Lower lobe of right lung (tissue), 2 donors: ENCODE measurements around the gene RENBP. TPM values are rescaled to one million over a fixed set of nuclear protein-coding genes. Genes with fewer than 3 reads are reported as not detected.

Experiments used
- ATAC-seq, 2 donors: fragments of 200-7000 bp; cut with Tn5 transposase; one replicate each; pipeline ENCODE4 v1.9.1; 2020 to 2022; ENCODE audit warnings: mild to moderate bottlenecking in 2 of 2, moderate library complexity in 2 of 2
- DNase-seq: peaks from one replicate; pipeline ENCODE4 v3.0.0-alpha.2; 2020
- H3K27ac ChIP-seq: fragments of 200-600 bp; one replicate; pipeline ENCODE4 v1.8.0; 2022
- H3K27me3 ChIP-seq: fragments of 200-600 bp; one replicate; pipeline ENCODE4 v1.8.0; 2022; ENCODE audit warnings: low read depth
- H3K36me3 ChIP-seq: fragments of 200-600 bp; one replicate; pipeline ENCODE4 v1.8.0; 2022; ENCODE audit warnings: mild to moderate bottlenecking
- H3K4me1 ChIP-seq: fragments of 200-600 bp; one replicate; pipeline ENCODE4 v1.8.0; 2022
- H3K4me3 ChIP-seq: fragments of 200-600 bp; one replicate; pipeline ENCODE4 v1.8.0; 2022; ENCODE audit warnings: mild to moderate bottlenecking
- H3K9me3 ChIP-seq: fragments of 200-600 bp; one replicate; pipeline ENCODE4 v1.8.0; 2022
- CTCF ChIP-seq: fragments of 200-600 bp; IDR thresholded peaks from one replicate; pipeline ENCODE4 v1.8.0; 2022; ENCODE audit warnings: antibody characterized with exemption, mild to moderate bottlenecking
- intact Hi-C: fragments of 100-400 bp; cut with DNase I; formaldehyde crosslinking; loops from one replicate; pipeline ENCODE4 v1.11.0; 2022
- total RNA-seq: library from RNA; stranded (reverse); fragmentation: NEBNext Ultra II Directional; extraction: Animal tissue kit (Norgen Biotek cat#: 25700); gene quantifications from one replicate; pipeline ENCODE4 v1.2.1, GENCODE V29; 2021
- donor health status: DM: no; HTN: yes; CAD: no; lungs with severe emphysema.

The RENBP gene
- total RNA-seq, 1 donor from 2014 or later: 57.0 TPM

- H3K4me3 ChIP-seq: peak overlapping the region; percentile 34
- peaks cover 34% of the 10 kb centered on the region for H3K36me3 ChIP-seq
- TF ChIP-seq CTCF: no peak
- DNase-seq (no peak), ATAC-seq (no peak)
- intact Hi-C loops: no loop called here
- H3K9me3 ChIP-seq: no peaks in the 10 kb centered on the region
- H3K27me3 ChIP-seq: no peaks in the 10 kb centered on the region
- peaks cover 26% of the 10 kb centered on the region for H3K4me1 ChIP-seq
- peak overlapping the region; percentile 95 for H3K27ac ChIP-seq
Observed at GRCh38 chrX:153928846-153929245, 15.6 kb downstream of the RENBP start.

- peak overlapping the region; percentile 95 for H3K27ac ChIP-seq
- intact Hi-C loops: no loop called here
- H3K4me1 ChIP-seq: peaks cover 26% of the 10 kb centered on the region
Observed at GRCh38 chrX:153927922-153928760, 16.3 kb downstream of the RENBP start.

GRCh38 chrX:153927672-153927921 lies 16.8 kb downstream of the RENBP start:
- no peak for TF ChIP-seq CTCF
- DNase-seq (no peak), ATAC-seq (peak in 1 of 2 donors; percentile 11)
- peaks cover 29% of the 10 kb centered on the region for H3K36me3 ChIP-seq
- peak overlapping the region; percentile 95 for H3K27ac ChIP-seq
- intact Hi-C loops: no loop called here
- no peaks in the 10 kb centered on the region for H3K27me3 ChIP-seq
- H3K4me3 ChIP-seq: peak overlapping the region; percentile 64
- no peaks in the 10 kb centered on the region for H3K9me3 ChIP-seq
- H3K4me1 ChIP-seq: peaks cover 29% of the 10 kb centered on the region

More at GRCh38 chrX:153927922-153928760, 16.3 kb downstream of the RENBP start:
- DNase-seq (peak; percentile 97), ATAC-seq (peak; percentile 95 to 96)
- peak; percentile 18 for TF ChIP-seq CTCF
- Histone ChIP-seq H3K9me3 (no peaks in the 10 kb centered on the region), H3K27me3 (no peaks in the 10 kb centered on the region), H3K4me3 (peak overlapping the region; percentile 64), H3K36me3 (peaks cover 34% of the 10 kb centered on the region)

- peaks cover 34% of the 10 kb centered on the region for H3K4me1 ChIP-seq
- peaks cover 25% of the 10 kb centered on the region for H3K36me3 ChIP-seq
- no peaks in the 10 kb centered on the region for H3K9me3 ChIP-seq
- intact Hi-C loops: no loop called here
- peak overlapping the region; percentile 64 for H3K4me3 ChIP-seq
- no peak for TF ChIP-seq CTCF
- H3K27me3 ChIP-seq: no peaks in the 10 kb centered on the region
- peak; percentile 19 to 54 for ATAC-seq
- H3K27ac ChIP-seq: peak overlapping the region; percentile 95
- peak; percentile 75 for DNase-seq
Observed at GRCh38 chrX:153926858-153927671, 17.4 kb downstream of the RENBP start.

- no peak for ATAC-seq
- no peak for TF ChIP-seq CTCF
- H3K4me1 ChIP-seq: peaks cover 39% of the 10 kb centered on the region
- H3K27me3 ChIP-seq: no peaks in the 10 kb centered on the region
- peak overlapping the region; percentile 95 for H3K27ac ChIP-seq
- no peak for DNase-seq
- peak overlapping the region; percentile 64 for H3K4me3 ChIP-seq
- intact Hi-C loops: no loop called here
- H3K9me3 ChIP-seq: no peaks in the 10 kb centered on the region
- peaks cover 20% of the 10 kb centered on the region for H3K36me3 ChIP-seq
Observed at GRCh38 chrX:153926552-153926857, 17.9 kb downstream of the RENBP start.
